Activated gamma-delta T cell treated with anti-CD3 and anti-CD28 coated beads, Interleukin-2, amount 50 U/mL, for 16 hours (primary cell): Measurements from ENCODE around the gene NPW.
A peak's percentile ranks its signal among the peaks of the same experiment; 100 is the strongest.

ENCODE experiments used
- DNase-seq: peaks from one replicate; pipeline ENCODE4 v3.0.0-alpha.2; 2020; ENCODE audit warnings: low read depth

NPW gene

DNA sequence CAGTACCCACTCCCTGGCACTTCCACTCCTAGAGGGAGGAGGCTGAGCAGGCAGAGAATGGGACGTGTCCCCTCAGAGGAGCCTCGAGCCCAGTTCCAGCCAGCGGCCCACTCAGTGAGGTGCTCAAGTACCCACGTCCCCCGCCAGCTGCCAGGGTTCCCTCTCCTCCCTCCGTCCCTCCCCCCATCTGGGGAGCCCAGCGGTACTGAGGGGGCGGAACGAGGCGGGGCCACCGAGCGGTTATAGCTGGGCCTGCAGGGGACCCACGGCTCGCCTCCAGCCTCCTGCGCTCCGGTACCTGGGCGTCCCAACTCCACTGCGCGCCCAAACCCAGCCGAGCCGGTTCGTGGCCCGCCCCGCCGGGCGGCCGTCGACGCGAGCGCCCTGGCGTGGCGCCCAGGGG, at the start of gene NPW:
Gene NPW, plus strand, starts transcription at position 268 of the 403 bp plus-strand sequence.
- no peak for DNase-seq

DNA sequence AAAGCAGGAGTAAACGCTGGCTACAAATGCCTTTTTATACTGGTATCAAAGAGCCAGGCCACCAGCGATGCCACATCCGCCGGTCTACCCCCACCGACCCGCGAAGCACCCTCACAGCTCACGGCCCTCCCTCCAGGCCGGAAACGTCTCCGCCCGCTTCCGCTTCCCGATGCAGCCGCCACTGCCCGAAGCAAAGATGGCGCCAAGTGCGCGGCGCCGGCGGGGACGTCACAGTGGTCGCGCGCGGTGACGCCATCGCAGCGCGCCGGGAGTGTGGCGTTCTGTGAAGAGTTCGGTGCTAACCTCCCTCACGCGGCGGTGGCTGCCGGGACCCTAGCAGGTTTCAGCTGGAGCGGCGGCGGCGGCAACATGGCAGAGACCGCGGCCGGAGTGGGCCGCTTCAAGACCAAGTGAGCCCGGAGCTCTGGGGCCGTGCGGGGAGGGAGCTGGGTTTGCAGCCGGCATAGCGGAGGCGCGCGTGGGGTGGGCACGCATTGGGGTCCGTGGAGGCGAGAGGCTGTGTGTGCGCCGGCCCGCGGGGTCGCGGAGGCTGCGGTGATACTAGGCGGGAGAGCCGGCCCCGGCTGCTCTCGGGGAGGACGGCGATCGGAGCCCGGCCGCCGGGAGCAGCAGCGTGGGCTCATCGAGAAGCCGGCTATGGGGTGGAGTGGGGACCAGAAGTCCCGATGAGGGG, 47.6 kb upstream of the NPW start, which contains the start of gene TBL3:
Gene TBL3, plus strand, starts transcription at position 258 of the 694 bp plus-strand sequence. Its CDS starts 112 bp downstream, at position 370.
- DNase-seq: peak; percentile 97

DNA sequence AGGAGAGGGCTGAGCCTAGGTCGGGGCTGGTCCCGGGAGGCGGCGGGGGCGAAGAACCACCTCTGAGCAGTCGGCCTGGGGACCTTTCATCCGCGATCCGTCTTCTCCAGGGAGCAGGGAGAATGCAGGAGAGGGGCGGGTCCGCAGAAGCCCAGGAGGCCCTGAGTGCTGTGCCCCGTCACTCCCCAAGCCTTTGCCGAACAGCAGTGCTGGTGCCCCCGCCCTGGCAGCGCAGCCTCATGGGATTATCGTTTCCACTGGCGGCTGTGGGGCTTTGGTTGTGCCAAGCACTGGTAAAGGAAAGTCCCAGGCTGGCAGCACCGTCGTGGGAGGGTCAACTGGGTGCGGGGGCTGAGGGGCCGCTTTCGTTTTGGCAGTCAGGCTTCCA, 47.1 kb upstream of the NPW start:
- no peak for DNase-seq

DNA sequence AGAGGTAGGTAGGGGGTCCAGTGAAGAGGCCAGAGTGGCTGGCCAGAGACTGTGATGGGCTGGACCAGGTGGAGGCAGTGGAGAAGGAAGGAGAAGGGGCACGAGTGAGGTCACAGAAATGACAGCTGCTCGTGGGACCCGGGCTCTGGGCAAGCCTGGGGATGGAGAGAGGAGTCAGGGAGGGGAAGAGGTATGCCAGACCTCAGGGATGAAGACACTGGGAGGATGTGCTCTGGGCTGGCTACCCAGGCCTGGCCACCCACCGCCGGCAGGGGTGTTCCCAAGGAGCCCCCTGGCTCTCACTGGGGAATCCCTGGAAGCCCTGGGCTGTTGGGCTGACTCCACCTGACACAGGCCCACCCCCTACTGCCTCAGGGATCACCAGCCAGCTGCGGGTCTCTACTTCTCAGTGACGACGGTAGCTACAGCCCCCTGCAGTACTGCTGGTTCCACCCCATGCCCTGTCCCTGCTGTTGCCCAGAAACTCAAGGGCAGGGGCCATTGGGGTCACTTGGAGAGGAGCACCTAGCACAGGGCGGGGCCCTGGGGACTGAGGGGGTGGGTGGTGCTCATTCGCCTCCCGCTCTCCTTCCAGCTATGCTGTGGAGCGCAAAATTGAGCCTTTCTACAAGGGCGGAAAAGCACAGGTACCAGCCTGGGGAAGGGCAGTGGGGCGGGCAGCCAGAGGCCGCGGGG, 46.0 kb upstream of the NPW start:
- no peak for DNase-seq

DNA sequence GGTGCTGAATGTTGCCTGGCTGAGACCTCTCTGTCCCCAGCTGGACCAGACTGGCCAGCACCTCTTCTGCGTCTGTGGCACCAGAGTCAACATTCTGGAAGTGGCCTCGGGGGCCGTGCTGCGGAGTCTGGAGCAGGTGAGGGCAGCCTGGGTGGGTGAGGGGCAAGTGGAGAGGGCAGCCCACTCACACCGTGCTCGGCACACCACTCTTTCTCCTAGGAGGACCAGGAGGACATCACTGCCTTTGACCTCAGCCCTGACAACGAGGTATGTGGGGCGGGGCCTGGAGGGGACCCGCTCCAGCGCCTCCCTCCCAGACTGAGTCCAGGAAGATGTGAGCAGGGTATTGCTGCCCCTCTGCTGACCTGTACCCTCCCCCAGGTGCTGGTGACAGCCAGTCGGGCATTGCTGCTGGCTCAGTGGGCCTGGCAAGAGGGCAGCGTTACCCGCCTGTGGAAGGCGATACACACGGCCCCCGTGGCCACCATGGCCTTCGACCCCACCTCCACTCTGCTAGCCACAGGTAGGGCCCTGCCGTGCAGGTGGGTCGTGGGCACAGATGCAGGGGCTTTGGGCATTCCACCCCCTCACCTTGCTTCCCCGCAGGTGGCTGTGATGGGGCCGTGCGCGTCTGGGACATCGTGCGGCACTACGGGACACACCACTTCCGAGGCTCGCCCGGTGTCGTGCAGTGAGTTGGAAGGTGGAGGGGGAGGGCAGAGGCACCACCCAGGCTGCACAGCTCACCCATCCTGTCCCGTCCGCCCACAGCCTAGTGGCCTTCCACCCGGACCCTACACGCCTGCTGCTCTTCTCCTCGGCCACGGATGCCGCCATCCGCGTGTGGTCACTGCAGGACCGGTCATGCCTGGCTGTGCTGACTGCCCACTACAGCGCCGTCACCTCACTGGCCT, 45.2 kb upstream of the NPW start:
- DNase-seq: no peak

DNA sequence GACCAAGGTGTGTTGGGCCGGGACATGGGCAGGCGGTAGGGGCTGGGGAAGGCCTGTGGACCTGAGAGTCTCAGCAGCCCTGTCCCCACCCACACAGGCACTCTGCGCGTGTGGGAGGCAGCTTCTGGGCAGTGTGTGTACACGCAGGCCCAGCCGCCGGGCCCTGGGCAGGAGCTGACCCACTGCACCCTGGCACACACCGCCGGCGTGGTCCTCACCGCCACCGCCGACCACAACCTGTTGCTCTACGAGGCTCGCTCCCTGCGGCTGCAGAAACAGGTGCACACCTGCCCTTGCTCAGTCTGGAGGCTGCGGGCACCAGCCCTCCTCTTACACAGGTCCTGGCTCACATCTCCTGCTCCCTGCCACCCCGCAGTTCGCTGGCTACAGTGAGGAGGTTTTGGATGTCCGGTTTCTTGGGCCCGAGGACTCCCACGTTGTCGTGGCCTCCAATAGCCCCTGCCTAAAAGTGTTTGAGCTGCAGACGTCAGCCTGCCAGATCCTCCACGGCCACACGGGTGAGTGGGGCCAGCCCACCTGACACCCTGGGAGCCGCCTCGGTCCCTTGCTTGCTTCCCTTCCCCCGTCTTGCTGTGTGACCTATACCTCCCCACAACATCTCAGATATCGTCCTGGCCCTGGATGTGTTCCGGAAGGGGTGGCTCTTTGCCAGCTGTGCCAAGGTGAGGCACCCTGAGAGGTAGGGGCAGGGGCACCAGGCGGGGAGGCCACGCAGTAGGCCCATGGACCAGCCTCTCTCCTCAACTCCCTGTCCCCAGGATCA, 44.0 kb upstream of the NPW start:
- DNase-seq: no peak

DNA sequence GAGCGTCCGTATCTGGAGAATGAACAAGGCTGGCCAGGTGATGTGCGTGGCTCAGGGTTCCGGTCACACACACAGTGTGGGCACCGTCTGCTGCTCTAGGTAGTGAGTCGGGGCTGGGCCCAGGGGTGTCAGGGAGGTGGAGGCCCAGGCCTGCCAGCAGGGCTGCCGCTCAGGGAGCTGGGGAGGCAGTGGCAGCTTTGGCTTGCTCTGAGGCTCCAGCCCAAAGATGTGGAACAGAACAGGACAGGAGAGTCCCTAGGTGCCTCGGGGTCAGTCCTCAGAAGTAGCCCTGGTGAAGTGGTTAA, 43.4 kb upstream of the NPW start:
- DNase-seq: no peak

DNA sequence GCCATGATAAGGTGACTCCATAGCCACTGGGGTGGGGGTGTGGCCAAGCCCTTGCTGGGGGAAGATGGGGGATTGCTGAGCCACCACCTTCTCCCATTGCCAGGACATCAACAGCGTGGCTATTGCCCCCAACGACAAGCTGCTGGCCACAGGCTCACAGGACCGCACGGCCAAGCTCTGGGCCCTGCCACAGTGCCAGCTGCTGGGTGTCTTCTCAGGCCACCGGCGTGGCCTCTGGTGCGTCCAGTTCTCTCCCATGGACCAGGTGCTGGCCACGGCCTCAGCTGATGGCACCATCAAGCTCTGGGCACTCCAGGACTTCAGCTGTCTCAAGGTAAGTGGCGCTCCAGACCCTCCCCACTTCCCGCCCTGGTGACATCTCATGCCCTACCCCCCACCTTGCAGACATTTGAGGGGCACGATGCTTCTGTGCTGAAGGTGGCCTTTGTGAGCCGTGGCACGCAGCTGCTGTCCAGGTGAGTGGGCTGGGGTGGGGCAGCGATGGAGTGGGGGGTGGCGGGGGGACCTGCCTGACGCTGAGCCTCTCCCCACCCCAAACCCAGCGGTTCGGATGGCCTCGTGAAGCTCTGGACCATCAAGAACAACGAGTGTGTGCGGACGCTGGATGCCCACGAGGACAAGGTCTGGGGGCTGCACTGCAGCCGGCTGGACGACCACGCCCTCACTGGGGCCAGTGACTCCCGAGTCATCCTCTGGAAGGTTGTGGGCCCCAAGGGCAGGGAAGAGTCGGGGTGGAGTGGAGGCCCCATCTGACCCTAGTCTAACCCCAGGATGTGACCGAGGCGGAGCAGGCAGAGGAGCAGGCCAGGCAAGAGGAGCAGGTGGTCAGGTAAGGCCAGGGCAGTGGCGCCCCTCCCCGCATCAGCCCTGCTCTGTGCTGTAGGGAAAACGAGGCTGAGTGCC, 42.4 kb upstream of the NPW start:
- no peak for DNase-seq

DNA sequence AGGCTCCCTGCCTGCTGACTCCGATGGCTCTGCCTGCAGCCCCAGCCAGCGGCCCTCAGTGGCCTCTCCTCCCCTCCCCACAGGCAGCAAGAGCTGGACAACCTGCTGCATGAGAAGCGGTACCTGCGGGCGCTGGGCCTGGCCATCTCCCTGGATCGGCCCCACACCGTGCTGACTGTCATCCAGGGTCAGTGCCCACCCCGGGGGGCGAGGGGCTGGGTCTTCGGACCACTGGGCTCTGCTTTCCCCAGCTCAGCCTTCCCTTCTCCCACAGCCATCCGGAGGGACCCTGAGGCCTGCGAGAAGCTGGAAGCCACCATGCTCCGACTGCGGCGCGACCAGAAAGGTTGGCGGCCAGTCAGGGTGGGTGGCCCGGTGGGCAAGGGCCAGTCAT, 41.7 kb upstream of the NPW start:
- no peak for DNase-seq

DNA sequence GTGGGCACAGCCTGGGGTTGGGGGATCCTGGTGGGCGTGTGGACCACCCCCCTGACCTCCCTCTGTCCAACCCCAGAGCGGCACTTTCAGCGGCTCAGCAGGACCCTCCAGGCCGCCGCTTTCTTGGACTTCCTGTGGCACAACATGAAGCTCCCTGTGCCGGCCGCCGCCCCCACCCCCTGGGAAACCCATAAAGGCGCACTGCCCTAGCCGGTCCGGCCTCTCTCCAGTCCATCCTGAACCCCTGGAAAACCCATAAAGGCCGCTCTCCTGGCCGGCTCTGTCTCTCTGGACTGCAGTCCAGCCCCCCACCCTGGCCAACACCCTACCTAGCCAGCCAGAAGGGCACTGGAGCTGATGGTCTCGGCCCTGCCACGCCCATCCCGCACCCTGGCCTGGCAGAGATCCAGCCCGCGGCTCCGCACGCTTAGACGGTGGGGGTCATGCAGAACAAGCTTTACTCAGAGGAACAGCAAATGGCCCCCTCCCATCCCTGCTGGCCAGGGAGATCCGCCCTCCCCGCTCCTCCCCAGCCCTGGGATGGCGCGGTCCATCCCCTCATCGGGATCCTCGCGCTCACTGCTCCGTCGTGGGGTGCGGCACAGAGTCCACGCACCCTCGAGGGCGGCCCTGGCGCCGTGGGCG, 41.0 kb upstream of the NPW start:
- DNase-seq: no peak

DNA sequence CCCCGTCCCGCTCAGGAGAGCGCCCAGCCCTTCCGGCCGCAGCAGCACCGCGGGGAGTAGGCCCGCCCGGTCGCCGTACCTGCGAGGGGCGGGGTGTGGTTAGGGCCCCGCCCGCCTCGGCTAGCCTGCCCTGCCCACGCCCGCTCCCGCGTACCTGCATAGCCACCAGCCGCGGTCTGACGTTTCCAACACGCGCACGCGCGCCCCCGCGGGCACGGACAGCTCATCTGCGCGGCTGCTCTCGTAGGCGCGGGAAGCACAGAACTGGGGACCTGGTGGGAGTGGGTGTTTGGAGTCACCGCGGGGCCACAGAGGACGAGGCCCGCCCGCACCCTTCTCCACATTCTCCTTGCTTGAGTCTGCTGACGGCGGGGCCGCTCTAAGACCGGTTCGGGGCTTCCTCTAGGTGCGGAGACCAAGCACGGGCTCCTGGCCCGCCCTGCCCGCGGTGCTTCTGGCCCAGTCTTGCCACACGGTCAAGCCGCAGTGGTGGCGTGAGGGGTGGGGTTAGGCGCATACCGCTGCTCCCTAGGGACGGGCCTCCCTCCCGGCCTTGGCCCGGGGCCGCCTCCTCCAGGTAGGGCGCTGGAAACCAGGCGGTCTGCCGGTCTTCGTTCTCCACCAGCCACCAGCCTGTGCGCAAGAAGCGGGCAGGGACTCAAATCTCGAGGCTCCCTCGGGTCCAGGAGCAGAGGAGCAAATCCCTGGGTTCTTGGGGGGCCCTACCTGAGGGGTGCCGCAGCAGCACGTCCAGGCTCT, 40.1 kb upstream of the NPW start:
- no peak for DNase-seq

DNA sequence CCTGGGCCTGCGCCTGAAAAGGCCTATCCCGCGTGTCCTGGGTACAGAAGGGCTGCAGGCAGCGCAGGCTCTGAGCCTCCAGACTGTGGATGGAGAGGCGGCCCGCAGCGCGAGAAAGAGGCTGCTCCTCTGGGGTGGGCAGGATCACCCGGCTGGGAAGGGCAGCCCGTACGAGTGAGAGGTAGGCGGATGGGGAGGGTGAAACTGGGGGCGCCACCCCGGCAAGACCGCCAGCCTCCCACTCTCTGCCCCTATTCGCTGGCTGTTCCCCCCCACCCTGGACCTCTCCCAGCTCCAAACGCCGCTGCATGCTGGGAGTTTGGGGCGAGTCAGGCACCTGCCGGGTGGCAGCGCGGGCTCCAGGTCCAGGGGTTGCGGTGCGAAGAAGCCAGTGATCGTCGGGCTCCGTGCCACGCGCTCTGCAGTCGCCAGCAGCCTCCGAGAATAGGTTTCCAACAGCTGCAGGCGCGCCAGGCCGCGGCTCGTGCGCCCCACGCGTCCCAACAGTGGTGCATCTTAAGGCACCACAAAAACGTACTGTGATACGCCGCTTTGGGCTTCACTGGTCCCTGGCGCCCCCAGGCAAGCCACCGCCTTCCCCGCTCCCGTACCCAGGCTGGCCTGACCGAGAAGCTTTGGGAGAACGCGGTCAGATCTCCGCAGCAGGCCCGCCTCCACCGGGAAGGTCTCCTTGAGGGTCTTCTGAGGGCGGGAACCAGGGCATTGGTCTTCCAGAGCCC, 39.4 kb upstream of the NPW start:
- DNase-seq: no peak

DNA sequence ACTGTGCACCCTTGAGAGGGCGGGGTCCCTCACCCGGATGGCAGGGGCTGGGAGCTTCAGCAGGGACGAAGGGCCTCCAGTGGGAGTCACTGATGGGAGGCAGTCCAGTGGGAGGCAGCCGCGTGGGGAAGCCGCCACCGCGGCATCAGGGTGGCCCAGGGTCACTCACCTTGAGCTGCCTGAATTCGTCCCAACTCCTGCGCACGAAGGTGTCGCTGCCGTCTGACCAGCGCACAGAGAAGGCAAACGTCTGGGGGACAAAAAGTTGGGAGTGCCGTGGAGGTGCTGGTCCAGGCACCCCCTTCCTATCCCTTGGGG, 38.9 kb upstream of the NPW start:
- DNase-seq: no peak

DNA sequence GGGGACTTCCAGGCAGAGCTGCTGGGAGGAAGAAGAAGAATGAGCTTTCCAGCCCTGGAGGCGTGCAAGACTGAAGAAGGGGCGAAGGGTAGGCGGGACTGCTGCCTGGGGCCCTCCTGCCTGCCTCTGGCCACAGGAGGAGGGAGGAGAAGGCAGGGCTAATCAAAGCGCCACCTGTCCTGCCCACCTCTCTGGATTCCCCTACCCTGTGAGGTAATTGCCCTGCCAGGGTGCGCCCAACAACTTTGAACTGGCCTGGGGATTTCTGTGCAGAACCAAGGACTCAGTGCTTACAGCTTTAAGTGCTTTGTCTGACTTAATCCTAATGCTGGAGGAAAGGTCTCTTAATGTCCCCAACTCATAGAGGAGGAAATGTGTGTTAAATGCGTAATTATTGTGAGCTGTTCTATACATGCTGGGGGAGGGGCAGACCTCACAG, 38.2 kb upstream of the NPW start, which contains the start of gene NOXO1:
Gene NOXO1, minus strand, starts transcription at position 72 of the 439 bp plus-strand sequence. CDS start 290 bp downstream, outside the sequence.
- no peak for DNase-seq

DNA sequence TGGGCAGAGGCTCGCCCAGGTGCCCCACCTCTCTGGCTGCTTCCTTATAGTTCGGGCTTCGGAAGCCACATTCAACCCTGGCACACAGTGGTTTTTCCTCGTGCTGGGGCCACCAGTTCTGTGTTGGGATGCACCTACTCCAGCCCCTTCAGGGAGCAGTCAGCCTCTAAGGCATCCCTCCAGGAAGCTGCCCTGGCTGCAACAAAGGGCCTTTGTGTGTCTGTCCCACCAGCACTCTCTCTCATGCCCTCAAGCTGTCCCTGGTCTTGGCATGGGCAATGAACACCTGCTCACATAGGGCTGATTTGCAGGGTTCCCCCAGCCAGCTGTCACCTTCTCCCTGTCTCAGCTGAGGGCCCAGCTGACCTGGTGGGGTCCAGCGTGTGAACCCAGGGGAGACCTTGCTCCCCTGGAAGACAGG, 37.6 kb upstream of the NPW start:
- DNase-seq: no peak

DNA sequence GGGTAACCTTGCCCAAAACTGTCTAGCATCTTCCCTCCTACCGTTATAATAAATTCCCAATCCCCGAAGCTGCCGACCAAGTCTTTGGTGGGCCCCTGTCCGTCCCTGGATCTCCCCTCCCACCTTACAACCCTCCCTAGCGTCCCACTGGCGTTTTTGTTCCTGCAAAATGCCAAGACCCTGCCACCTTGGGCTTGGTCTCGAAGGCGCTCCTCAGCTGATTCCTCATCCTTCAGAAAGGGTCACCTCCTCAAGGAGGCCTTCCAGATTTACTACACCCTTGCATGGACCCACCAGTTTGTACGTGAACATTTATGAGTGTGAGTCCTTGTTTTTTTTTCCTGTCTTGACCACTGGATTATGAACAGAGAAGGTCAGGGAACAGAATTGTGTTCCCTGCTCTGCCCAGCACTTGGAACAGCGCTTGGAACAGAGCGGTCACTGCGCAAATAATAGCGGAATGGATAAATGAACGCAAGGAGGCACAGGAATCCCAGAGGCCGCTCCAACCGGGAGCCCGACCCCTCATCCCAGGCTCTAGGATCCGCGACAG, 36.5 kb upstream of the NPW start:
- no peak for DNase-seq

DNA sequence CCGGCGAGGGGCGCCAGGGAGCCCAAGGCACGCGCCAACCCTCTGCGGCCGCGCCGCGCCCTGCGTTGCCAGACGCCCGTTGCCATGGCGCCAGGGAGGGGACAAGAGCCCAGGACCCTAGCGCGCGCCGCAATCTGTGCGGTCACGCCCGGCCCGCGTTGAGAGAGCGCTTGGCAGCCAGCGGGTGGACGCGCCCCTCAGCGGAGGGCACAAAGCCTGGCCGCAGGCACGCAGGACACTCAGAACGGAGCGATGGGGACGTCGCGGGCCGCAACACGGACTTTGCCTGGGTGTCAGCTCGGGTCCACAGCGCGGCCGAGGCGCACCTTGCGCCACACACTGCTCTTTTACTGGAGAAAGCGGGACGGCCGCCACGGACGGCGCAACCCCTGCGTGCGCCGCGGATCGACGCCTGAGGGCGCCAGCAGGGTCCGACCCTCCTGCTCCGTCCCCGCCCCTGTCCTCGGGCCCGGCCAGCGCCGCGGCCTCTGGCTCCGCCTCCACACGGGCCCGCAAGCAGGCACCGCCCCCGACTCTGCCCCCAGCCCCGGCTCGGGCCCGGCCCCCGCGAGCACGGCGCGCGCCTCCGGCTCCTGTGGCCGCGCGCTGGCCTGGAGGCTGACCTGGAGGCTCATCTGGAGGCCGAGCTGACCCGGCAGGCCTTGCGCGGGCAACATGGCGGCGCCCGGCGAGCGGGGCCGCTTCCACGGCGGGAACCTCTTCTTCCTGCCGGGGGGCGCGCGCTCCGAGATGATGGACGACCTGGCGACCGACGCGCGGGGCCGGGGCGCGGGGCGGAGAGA, 35.8 kb upstream of the NPW start, which contains the start of gene GFER:
Gene GFER, plus strand, starts transcription at position 650 of the 803 bp plus-strand sequence. Its CDS starts 26 bp downstream, at position 676.
- no peak for DNase-seq
